OCI-LY3 (cell line): ENCODE measurements around the gene MTFR1L.
"Not testable (repeated sequence)": the region's sequence is repeated elsewhere in the genome, so short reads cannot be mapped to it uniquely, and the experiment has no call there.

Experiments used
- H2AFZ ChIP-seq: fragments of 200-600, 300-600 bp; shearing (Covaris generic); 2 replicates; pipeline ENCODE4 v1.6.0; 2014; ENCODE audit warnings: antibody characterized with exemption, low read depth, low read length
- H3K27ac ChIP-seq: fragments of 200-600, 300-600 bp; sonication (generic); 2 replicates; pipeline ENCODE4 v1.5.1; 2014; ENCODE audit warnings: mild to moderate bottlenecking, low read length, moderate library complexity, mixed read lengths
- H3K27me3 ChIP-seq: fragments of 200-600, 300-600 bp; sonication (generic); 2 replicates; pipeline ENCODE4 v1.6.1; 2014; ENCODE audit warnings: low read depth, low read length, mixed read lengths
- H3K36me3 ChIP-seq: fragments of 200-600, 300-600 bp; sonication (generic); replicated peaks from 2 replicates; pipeline ENCODE3; 2014; ENCODE audit warnings: low read depth, low read length, mixed read lengths
- H3K4me1 ChIP-seq: fragments of 300-600, 200-600 bp; sonication (generic); 2 replicates; pipeline ENCODE4 v1.6.1; 2014; ENCODE audit warnings: low read length, mixed read lengths
- H3K4me2 ChIP-seq: fragments of 200-600, 300-600 bp; sonication (generic); 2 replicates; pipeline ENCODE4 v1.6.1; 2014; ENCODE audit warnings: low read length, mixed read lengths
- H3K4me3 ChIP-seq: fragments of 300-600, 200-600 bp; sonication (generic); 2 replicates; pipeline ENCODE4 v1.5.1; 2014; ENCODE audit warnings: antibody characterized with exemption, mild to moderate bottlenecking, low read length, moderate library complexity
- H3K79me2 ChIP-seq: fragments of 300-600, 200-600 bp; shearing (Covaris generic); 2 replicates; pipeline ENCODE4 v1.6.1; 2014; ENCODE audit warnings: mild to moderate bottlenecking, low read length, mixed read lengths
- H3K9ac ChIP-seq: fragments of 300-600, 200-600 bp; shearing (Covaris generic); 2 replicates; pipeline ENCODE4 v1.6.0; 2014; ENCODE audit warnings: mild to moderate bottlenecking, low read length, moderate library complexity
- H3K9me3 ChIP-seq: fragments of 200-600, 300-600 bp; shearing (Covaris generic); 2 replicates; pipeline ENCODE4 v1.6.1; 2014; ENCODE audit warnings: low read length, mixed read lengths; ENCODE audit not compliant: insufficient read depth
- H4K20me1 ChIP-seq: fragments of 200-600, 300-600 bp; sonication (generic); 2 replicates; pipeline ENCODE4 v1.6.1; 2016; ENCODE audit warnings: low read length, mixed read lengths; ENCODE audit not compliant: insufficient read depth
- CTCF ChIP-seq: fragments of 200-600, 300-600 bp; sonication (generic); IDR thresholded peaks from 2 replicates; pipeline ENCODE4 v1.5.1; 2014; ENCODE audit warnings: antibody characterized with exemption, low read length, low read depth
- EZH2phosphoT487 ChIP-seq: fragments of 200-600 bp; shearing (Covaris generic); IDR thresholded peaks from 2 replicates; pipeline ENCODE4 v1.6.1; 2018; ENCODE audit warnings: antibody characterized with exemption, mixed run types, low read depth

Gene MTFR1L

GRCh38 chr1:25834894-25835293 lies 15.1 kb downstream of the MTFR1L start:
- peaks cover 16% of the 10 kb centered on the region for H3K36me3 ChIP-seq
- H3K79me2 ChIP-seq: no peaks in the 10 kb centered on the region; the same call in 1 of the 2 replicates

GRCh38 chr1:25836695-25837094 lies 16.9 kb downstream of the MTFR1L start:
- Histone ChIP-seq H3K4me2 (no peak overlapping the region), H3K79me2 (no peaks in the 10 kb centered on the region; the same call in 1 of the 2 replicates), H3K4me3 (no peak overlapping the region), H3K9ac (no peak overlapping the region), H4K20me1 (no peaks in the 10 kb centered on the region), H3K27me3 (no peaks in the 10 kb centered on the region), H3K9me3 (no peaks in the 10 kb centered on the region), H2AFZ (no peak overlapping the region), H3K27ac (no peak overlapping the region), H3K36me3 (peaks cover 11% of the 10 kb centered on the region), H3K4me1 (no peaks in the 10 kb centered on the region)
- TF ChIP-seq CTCF: no peak
- no peak for TF ChIP-seq EZH2phosphoT487

More at GRCh38 chr1:25834894-25835293, 15.1 kb downstream of the MTFR1L start:
- Histone ChIP-seq H3K27me3 (no peaks in the 10 kb centered on the region), H3K27ac (no peak overlapping the region), H3K4me3 (no peak overlapping the region), H3K9me3 (no peaks in the 10 kb centered on the region), H2AFZ (no peak overlapping the region), H3K4me2 (no peak overlapping the region), H3K4me1 (no peaks in the 10 kb centered on the region), H4K20me1 (no peaks in the 10 kb centered on the region), H3K9ac (no peak overlapping the region)
- no peak for TF ChIP-seq CTCF
- no peak for TF ChIP-seq EZH2phosphoT487

DNA sequence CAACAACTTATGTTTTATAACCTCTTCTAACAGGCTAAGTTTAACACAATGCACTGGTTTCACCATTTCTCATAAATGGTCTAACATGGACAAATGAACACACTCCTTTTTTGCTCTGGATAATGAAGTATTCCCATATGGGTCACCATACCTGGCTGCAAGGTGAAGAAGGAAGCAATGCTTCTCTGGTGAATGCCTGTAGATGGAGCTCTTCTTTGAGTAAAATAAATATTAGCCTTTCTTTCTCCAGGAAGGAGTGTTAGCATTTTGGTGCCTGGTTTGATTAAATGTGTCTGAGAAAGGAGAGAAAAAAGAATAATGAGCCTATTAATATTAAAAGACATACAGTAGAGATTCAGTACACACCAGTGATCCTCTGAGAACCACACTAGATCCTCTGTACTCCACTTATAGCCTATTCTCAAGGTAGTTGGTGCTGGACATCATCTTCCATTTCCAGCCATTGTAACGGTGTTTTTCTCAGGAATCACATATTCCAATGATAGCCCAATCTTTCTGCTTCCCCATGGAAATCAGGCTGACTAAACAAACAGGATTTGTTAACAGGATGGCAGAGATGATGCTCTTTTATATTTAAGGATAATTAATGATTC lies 17.6 kb downstream of the MTFR1L start:
- Histone ChIP-seq H3K27me3 (no peaks in the 10 kb centered on the region), H3K9me3 (no peaks in the 10 kb centered on the region), H3K79me2 (no peaks in the 10 kb centered on the region; the same call in 1 of the 2 replicates), H2AFZ (no peak overlapping the region), H4K20me1 (no peaks in the 10 kb centered on the region), H3K4me1 (no peaks in the 10 kb centered on the region), H3K4me3 (no peak overlapping the region), H3K36me3 (peaks cover 9% of the 10 kb centered on the region), H3K9ac (no peak overlapping the region), H3K4me2 (no peak overlapping the region), H3K27ac (no peak overlapping the region)
- TF ChIP-seq CTCF (peak; percentile 39), EZH2phosphoT487 (no peak)

DNA sequence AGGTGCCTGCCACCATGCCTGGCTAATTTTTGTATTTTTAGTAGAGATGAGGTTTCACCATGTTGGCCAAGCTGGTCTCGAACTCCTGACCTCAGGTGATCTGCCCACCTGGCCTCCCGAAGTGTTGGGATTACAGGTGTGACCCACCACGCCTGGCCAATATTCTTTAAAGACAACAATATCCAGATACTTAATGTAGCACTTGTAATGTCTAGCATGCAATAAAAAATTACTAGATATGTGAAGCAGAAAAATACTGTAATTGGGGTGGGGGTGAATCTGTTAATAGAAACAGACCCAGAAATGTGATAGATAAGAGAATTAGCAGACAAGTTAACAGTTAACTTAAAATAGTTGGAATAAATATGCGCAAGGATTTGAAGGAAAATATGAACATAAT lies 20.1 kb downstream of the MTFR1L start:
- not testable (repeated sequence) for H3K36me3 ChIP-seq, H3K79me2 ChIP-seq

More for the DNA sequence above, 20.1 kb downstream of the MTFR1L start:
- not testable (repeated sequence) for H3K4me3 ChIP-seq, H3K4me1 ChIP-seq, H4K20me1 ChIP-seq, H3K9me3 ChIP-seq, H3K27ac ChIP-seq, H3K9ac ChIP-seq, H2AFZ ChIP-seq, H3K4me2 ChIP-seq, H3K27me3 ChIP-seq
